Endothelial cell of umbilical vein (primary cell): ENCODE data around the gene TKTL1. TPM values are rescaled to one million over a fixed set of nuclear protein-coding genes. Genes with fewer than 3 reads are reported as not detected.
"Not testable (repeated sequence)": the region's sequence is repeated elsewhere in the genome, so short reads cannot be mapped to it uniquely, and the experiment has no call there.

Experiments used
- BruUV-seq: library from RNA; stranded (reverse); fragments of 400-500 nt; replicated peaks from 2 replicates; lab custom pipeline; 2021; lab: Mats Ljungman, UMichigan
- CTCF ChIA-PET: fragments of 300-600, 350-600 bp; sonication (Branson Sonifier 250); formaldehyde crosslinking; loops from one replicate; lab custom pipeline; 2021; ENCODE audit warnings: antibody characterized with exemption, inconsistent platforms; lab: Charles Lee
- POLR2A ChIA-PET: fragments of 300-600, 350-600 bp; sonication (Branson Sonifier 250); formaldehyde crosslinking; loops from one replicate; lab custom pipeline; 2021; ENCODE audit warnings: antibody characterized with exemption, inconsistent platforms; lab: Charles Lee
- DNase-seq: peaks from one replicate; pipeline ENCODE4 v3.0.0-alpha.2; 2011; ENCODE audit warnings: low read depth, low spot score
- FAIRE-seq: peaks from 2 replicates; lab custom pipeline; 2011; peaks lifted over from hg19 to GRCh38; lab: Jason Lieb, UNC
- H2AFZ ChIP-seq: 2 replicates; pipeline ENCODE4 v1.6.0; 2012; ENCODE audit warnings: low read depth, low read length, control low read depth, inconsistent platforms
- H3K27ac ChIP-seq: 2 replicates; pipeline ENCODE4 v1.5.1; 2011; ENCODE audit warnings: low read depth, mild to moderate bottlenecking, control low read depth, low read length, moderate library complexity; ENCODE audit not compliant: insufficient read depth
- H3K27me3 ChIP-seq, 2 experiments: 2 replicates each; pipeline versions ENCODE4 v1.6.0 to v1.6.1; 2011; ENCODE audit warnings: low read length in 2 of 2, mixed read lengths in 1 of 2; ENCODE audit not compliant: control insufficient read depth in 2 of 2, insufficient read depth in 2 of 2
- H3K36me3 ChIP-seq, 2 experiments: 2 replicates in 1 of 2; 3 replicates in 1 of 2; pipeline ENCODE4 v1.5.1; 2011; ENCODE audit warnings: low read length in 2 of 2, mild to moderate bottlenecking in 1 of 2, moderate library complexity in 1 of 2; ENCODE audit not compliant: control insufficient read depth in 2 of 2, insufficient read depth in 2 of 2; ENCODE audit errors: extremely low read depth in 1 of 2
- H3K4me1 ChIP-seq: 3 replicates; pipeline ENCODE4 v1.5.1; 2011; ENCODE audit warnings: mild to moderate bottlenecking, low read length; ENCODE audit not compliant: control insufficient read depth, insufficient read depth; ENCODE audit errors: extremely low read depth
- H3K4me2 ChIP-seq: 2 replicates; pipeline ENCODE4 v1.6.1; 2011; ENCODE audit warnings: low read length, control low read depth, mixed read lengths; ENCODE audit not compliant: insufficient read depth
- H3K4me3 ChIP-seq, 3 experiments: fragments of 200-600 bp in 1 of 3; sonication (generic), shearing (Covaris generic) in 1 of 3; replicated peaks in 1 of 3; 2 replicates each; pipeline ENCODE4 v1.5.1; 2011 to 2016; ENCODE audit warnings: control low read depth in 3 of 3, low read length in 3 of 3, mild to moderate bottlenecking in 2 of 3, inconsistent platforms in 1 of 3, low read depth in 1 of 3, moderate library complexity in 1 of 3; ENCODE audit not compliant: insufficient read depth in 1 of 3
- H3K79me2 ChIP-seq: 2 replicates; pipeline ENCODE4 v1.6.0; 2012; ENCODE audit warnings: low read length, inconsistent platforms; ENCODE audit not compliant: control insufficient read depth, insufficient read depth
- H3K9ac ChIP-seq: replicated peaks from 2 replicates; pipeline ENCODE3; 2011; ENCODE audit warnings: low read length, control low read depth; ENCODE audit not compliant: insufficient read depth; ENCODE audit errors: extremely low read depth
- H3K9me1 ChIP-seq: replicated peaks from 3 replicates; pipeline ENCODE4 v1.6.0; 2011; ENCODE audit warnings: mild to moderate bottlenecking, low read length; ENCODE audit not compliant: control insufficient read depth, insufficient read depth; ENCODE audit errors: extremely low read depth
- H3K9me3 ChIP-seq: replicated peaks from 2 replicates; pipeline ENCODE4 v1.5.1; 2012; ENCODE audit warnings: low read length, inconsistent platforms; ENCODE audit not compliant: control insufficient read depth, insufficient read depth
- H4K20me1 ChIP-seq: replicated peaks from 2 replicates; pipeline ENCODE3; 2011; ENCODE audit warnings: mild to moderate bottlenecking, low read length; ENCODE audit not compliant: control insufficient read depth, insufficient read depth; ENCODE audit errors: extremely low read depth
- CTCF ChIP-seq, 2 donors: IDR thresholded peaks; 1 replicate in 1 of 2; 2 replicates in 1 of 2; pipeline ENCODE4 v1.5.1; 2011; ENCODE audit warnings: low read length in 2 of 2, mild to moderate bottlenecking in 2 of 2, moderate library complexity in 2 of 2, control low read depth in 1 of 2, inconsistent platforms in 1 of 2, low read depth in 1 of 2; ENCODE audit not compliant: insufficient read depth in 1 of 2; ENCODE audit errors: extremely low read depth in 1 of 2
- EZH2 ChIP-seq: IDR thresholded peaks from 2 replicates; pipeline ENCODE4 v1.6.1; 2012; ENCODE audit warnings: borderline replicate concordance, low read depth, mild to moderate bottlenecking, moderate library complexity, low read length, inconsistent platforms; ENCODE audit not compliant: severe bottlenecking
- FOS ChIP-seq: IDR thresholded peaks from 2 replicates; pipeline ENCODE4 v1.6.1; 2011; ENCODE audit warnings: mild to moderate bottlenecking, low read length, moderate library complexity, borderline replicate concordance; ENCODE audit not compliant: insufficient read depth
- GATA2 ChIP-seq: IDR thresholded peaks from 2 replicates; pipeline ENCODE4 v1.7.0; 2011; ENCODE audit warnings: low read depth, mild to moderate bottlenecking, moderate library complexity, mixed read lengths, low read length; ENCODE audit not compliant: insufficient read length, insufficient read depth
- JUN ChIP-seq: IDR thresholded peaks from 2 replicates; pipeline ENCODE4 v1.6.1; 2011; ENCODE audit warnings: borderline replicate concordance, low read depth; ENCODE audit not compliant: insufficient read length, insufficient read depth
- MAX ChIP-seq: IDR thresholded peaks from 2 replicates; pipeline ENCODE4 v1.6.1; 2011; ENCODE audit not compliant: insufficient read depth, insufficient read length
- MYC ChIP-seq: IDR thresholded peaks from one replicate; pipeline ENCODE4 v1.6.1; 2011; ENCODE audit warnings: mild to moderate bottlenecking, low read depth, low read length
- POLR2A ChIP-seq: IDR thresholded peaks from 2 replicates; pipeline ENCODE4 v1.6.1; 2012; ENCODE audit warnings: low read depth, mild to moderate bottlenecking, control low read depth, low read length
- POLR2AphosphoS5 ChIP-seq: IDR thresholded peaks from 2 replicates; pipeline ENCODE4 v1.6.1; 2012; ENCODE audit warnings: low read depth, mild to moderate bottlenecking, control low read depth, low read length, moderate library complexity; ENCODE audit not compliant: insufficient read depth
- dilution Hi-C: fragments of 300-500 bp; cut with MboI; formaldehyde crosslinking; loops from one replicate; pipeline ENCODE4 v1.15.0; 2019; ENCODE audit warnings: low sequenced_read_pairs; ENCODE audit not compliant: extremely low pct_ligation_motif_present
- intact Hi-C: fragments of 100-400 bp; cut with micrococcal nuclease; formaldehyde crosslinking; loops from one replicate; pipeline ENCODE4 v1.10.0; 2022
- polyA plus RNA-seq, 4 experiments: library from polyadenylated mRNA; depleted of rRNA in 3 of 4; stranded (reverse) in 3 of 4; unstranded in 1 of 4; fragments of >200 nt; gene quantifications; 2 replicates each; pipeline versions ENCODE4 v1.2.1 to v1.2.3, GENCODE V29; 2011 to 2012; ENCODE audit warnings: missing spikeins in 1 of 4
- total RNA-seq: library from RNA; stranded (reverse); gene quantifications from 2 replicates; pipeline ENCODE4 v1.2.3, GENCODE V29; 2021

The TKTL1 gene
- total and polyA plus RNA-seq, 2 donors (not counting 3 experiments of a cell fraction or from before 2014, with no cell fraction given): 0.03 TPM; not detected in 1

- Histone ChIP-seq H3K4me3 (no peak overlapping the region), H3K9ac (no peak overlapping the region), H3K27me3 (no peaks in the 10 kb centered on the region), H3K9me3 (no peaks in the 10 kb centered on the region), H4K20me1 (no peaks in the 10 kb centered on the region), H3K9me1 (no peaks in the 10 kb centered on the region), H3K4me1 (no peaks in the 10 kb centered on the region), H3K36me3 (no peaks in the 10 kb centered on the region), H3K4me2 (no peak overlapping the region), H2AFZ (no peak overlapping the region), H3K79me2 (no peaks in the 10 kb centered on the region), H3K27ac (no peak overlapping the region)
- intact Hi-C loops: no loop called here
- dilution Hi-C loops: no loop called here
- FAIRE-seq (no peak), DNase-seq (no peak)
- TF ChIP-seq JUN (no peak), MAX (no peak), POLR2AphosphoS5 (no peak), CTCF (IDR thresholded peaks at IDR 0.05; ENCODE audit: extremely low read depth in 1 of 2, insufficient read depth in 1 of 2, low read depth in 1 of 2, low read length in 2 of 2) (no peak), MYC (no peak), POLR2A (no peak), FOS (no peak), GATA2 (no peak), EZH2 (no peak)
- ChIA-PET CTCF (no interaction called here), POLR2A (no interaction called here)
- no TSS peak for BruUV-seq
These were observed 5.2 kb downstream of the TKTL1 start for GRCh38 chrX:154300816-154301215.

GRCh38 chrX:154302998-154303397 lies 7.4 kb downstream of the TKTL1 start:
- H3K9ac ChIP-seq, POLR2A ChIA-PET, H3K36me3 ChIP-seq, H3K79me2 ChIP-seq, H3K4me3 ChIP-seq, H3K4me2 ChIP-seq, H3K27ac ChIP-seq, H2AFZ ChIP-seq, H4K20me1 ChIP-seq, FAIRE-seq, H3K27me3 ChIP-seq, CTCF ChIA-PET, H3K4me1 ChIP-seq, H3K9me3 ChIP-seq, DNase-seq, BruUV-seq, intact Hi-C loops, dilution Hi-C loops, H3K9me1 ChIP-seq: not testable (repeated sequence)
